MM.1S (cell line): ENCODE results near the gene STK4.

ENCODE experiments used
- CTCF ChIP-seq: fragments of 300-600 bp; sonication (generic); IDR thresholded peaks from 2 replicates; pipeline ENCODE4 v1.5.1; 2016; ENCODE audit warnings: antibody characterized with exemption, low read length, mixed read lengths
- EZH2 ChIP-seq: fragments of 300-600 bp; sonication (generic); optimal IDR thresholded peaks from 2 replicates; pipeline ENCODE3; 2017; ENCODE audit warnings: low read depth, mild to moderate bottlenecking, antibody characterized with exemption, low read length, mixed read lengths

GRCh38 chr20:45115829-45116228 lies 149.5 kb downstream of the STK4 start:
- TF ChIP-seq EZH2 (no peak), CTCF (no peak)
